ENCODE measurements around the gene ISG15. TPM values are rescaled to one million over a fixed set of nuclear protein-coding genes. Genes with fewer than 3 reads are reported as not detected.

The ISG15 gene
- total RNA-seq, 1 donor from 2014 or later, result 14.3 TPM

DNA sequence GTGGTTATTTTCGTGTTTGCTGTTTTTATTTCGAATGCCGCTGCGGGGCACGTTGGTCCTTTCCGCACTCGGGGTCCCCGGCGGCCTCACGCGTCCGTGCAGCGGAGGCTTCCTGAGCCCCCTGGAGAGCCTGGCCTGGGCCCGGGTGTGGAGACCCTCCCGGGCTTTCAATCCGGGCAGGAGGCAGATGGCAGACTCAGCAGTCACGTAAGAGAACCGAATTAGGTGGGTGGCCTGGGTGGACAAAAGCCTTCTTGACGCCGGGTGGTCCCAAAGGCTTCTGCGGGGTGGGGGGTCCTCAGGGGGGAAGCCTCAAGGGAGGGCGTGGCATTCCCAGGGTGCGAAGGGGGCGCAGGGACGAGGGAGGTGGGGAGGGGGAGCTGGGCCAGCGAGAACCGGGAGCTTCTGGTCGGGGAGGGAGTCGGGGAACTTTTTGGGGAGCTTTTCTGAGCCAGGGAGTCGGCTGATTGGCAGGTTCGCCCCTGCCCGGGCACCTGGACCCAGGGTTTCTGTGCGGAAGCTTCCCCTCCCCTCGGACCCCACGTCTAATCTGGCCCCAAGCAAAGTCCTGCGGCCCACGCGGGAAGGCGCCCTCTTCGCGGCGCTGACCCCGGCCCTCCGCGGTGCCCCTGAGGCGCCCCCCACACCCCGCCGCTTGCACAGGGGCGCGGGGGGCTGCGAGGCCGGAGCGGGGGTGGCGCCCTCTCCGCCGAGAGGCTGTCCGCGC lies 12.1 kb upstream of the ISG15 start:
- Mint-ChIP-seq H3K36me3 (ENCODE audit: insufficient read depth) (no peaks in the 10 kb centered on the region), H3K27me3 (peaks cover 5% of the 10 kb centered on the region)

DNA sequence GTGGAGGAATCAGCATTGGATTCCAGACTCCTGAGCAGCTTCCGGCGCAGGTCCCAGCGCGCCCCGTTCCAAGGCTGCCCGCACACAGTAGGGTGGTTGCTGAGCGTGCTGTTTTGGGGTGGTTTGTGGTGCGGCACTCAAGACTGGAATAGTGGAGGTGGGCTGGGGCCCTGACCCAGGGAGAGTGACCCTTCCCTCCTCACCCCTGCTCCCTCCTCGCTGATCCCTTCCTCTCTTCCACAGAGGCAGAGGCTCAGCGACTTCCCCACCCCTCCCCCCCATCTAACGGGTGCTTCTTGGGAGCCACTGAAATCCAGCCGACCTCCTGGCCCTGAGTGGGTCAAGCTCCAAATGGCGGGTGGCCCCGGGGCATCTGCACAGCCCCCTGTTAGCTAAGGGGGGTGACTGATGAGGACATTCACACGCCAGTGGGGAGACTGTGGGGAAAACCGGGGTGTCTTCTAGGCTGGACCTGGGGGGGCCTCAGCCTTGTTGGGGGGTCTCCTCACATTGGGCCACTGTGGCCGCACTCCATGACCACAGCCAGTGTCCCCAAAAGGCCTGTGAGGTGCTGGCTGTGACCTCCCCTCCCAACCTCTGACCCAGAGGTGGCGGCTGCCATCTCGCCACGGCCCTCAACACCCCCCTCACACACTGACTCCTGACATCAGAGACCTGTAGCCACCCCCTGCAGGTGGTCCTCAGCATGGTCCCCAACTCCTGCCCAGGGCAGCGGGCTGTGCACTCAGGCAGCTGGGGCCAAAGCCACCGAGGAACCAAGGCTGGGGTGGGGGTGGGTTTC lies 9.5 kb upstream of the ISG15 start:
- no peak overlapping the region for H3K27ac Mint-ChIP-seq
- peaks cover 19% of the 10 kb centered on the region for H3K4me1 Mint-ChIP-seq (ENCODE audit: low read depth)
- peaks cover 3% of the 10 kb centered on the region for H3K27me3 Mint-ChIP-seq
- H3K9me3 Mint-ChIP-seq (ENCODE audit: low read depth), result no peaks in the 10 kb centered on the region
- no peaks in the 10 kb centered on the region for H3K36me3 Mint-ChIP-seq (ENCODE audit: insufficient read depth)
- DNase-seq (ENCODE audit: low spot score, unreplicated experiment), result peak; percentile 9
- H3K4me3 Mint-ChIP-seq (ENCODE audit: low read depth), result no peak overlapping the region
- TF ChIP-seq CTCF (IDR thresholded peaks at IDR 0.05; ENCODE audit: unreplicated experiment), result no peak

More for the DNA sequence above, 12.1 kb upstream of the ISG15 start:
- H3K4me1 Mint-ChIP-seq (ENCODE audit: low read depth), result peaks cover 15% of the 10 kb centered on the region
- DNase-seq (ENCODE audit: low spot score, unreplicated experiment), result peak; percentile 24
- H3K9me3 Mint-ChIP-seq (ENCODE audit: low read depth), result no peaks in the 10 kb centered on the region
- TF ChIP-seq CTCF (IDR thresholded peaks at IDR 0.05; ENCODE audit: unreplicated experiment), result no peak
- peak overlapping the region; percentile 99 for H3K27ac Mint-ChIP-seq
- peak overlapping the region; percentile 80 for H3K4me3 Mint-ChIP-seq (ENCODE audit: low read depth)

DNA sequence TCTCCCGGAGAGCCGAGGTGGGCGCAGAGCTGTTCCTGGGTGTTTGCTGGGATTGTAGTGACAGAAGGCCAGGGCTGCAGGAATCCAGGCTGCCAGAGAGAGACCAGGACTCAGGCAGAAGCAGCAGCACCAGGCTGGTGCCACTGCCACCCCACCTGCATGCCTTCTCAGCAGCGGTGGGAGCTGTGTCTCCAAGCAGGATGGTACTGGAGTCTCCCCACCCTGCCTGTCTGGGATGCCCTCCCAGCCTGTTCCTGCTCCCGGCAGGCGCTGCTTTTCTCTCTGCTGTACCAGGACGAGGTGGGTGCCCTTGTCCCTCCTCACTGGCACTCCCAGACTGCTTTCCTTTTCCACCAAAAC lies 8.9 kb upstream of the ISG15 start:
- Mint-ChIP-seq H3K9me3 (ENCODE audit: low read depth) (no peaks in the 10 kb centered on the region), H3K4me1 (ENCODE audit: low read depth) (peaks cover 19% of the 10 kb centered on the region), H3K27ac (no peak overlapping the region), H3K27me3 (peaks cover 5% of the 10 kb centered on the region), H3K4me3 (ENCODE audit: low read depth) (no peak overlapping the region), H3K36me3 (ENCODE audit: insufficient read depth) (peaks cover 3% of the 10 kb centered on the region)
- no peak for DNase-seq (ENCODE audit: low spot score, unreplicated experiment)
- TF ChIP-seq CTCF (IDR thresholded peaks at IDR 0.05; ENCODE audit: unreplicated experiment), result no peak

- DNase-seq (ENCODE audit: low spot score, unreplicated experiment), result no peak
- H3K27ac Mint-ChIP-seq, result peak overlapping the region; percentile 81
- H3K4me1 Mint-ChIP-seq (ENCODE audit: low read depth), result peaks cover 19% of the 10 kb centered on the region
- peaks cover 3% of the 10 kb centered on the region for H3K36me3 Mint-ChIP-seq (ENCODE audit: insufficient read depth)
- H3K9me3 Mint-ChIP-seq (ENCODE audit: low read depth), result no peaks in the 10 kb centered on the region
- no peak for TF ChIP-seq CTCF (IDR thresholded peaks at IDR 0.05; ENCODE audit: unreplicated experiment)
- H3K4me3 Mint-ChIP-seq (ENCODE audit: low read depth), result peak overlapping the region; percentile 12
- peaks cover 5% of the 10 kb centered on the region for H3K27me3 Mint-ChIP-seq
These were observed 8.3 kb upstream of the ISG15 start for GRCh38 chr1:1004780-1005697.

Measured in progenitor cell of endocrine pancreas (in vitro differentiated cells).